SKM-1 (cell line): Measurements from ENCODE around the gene PBLD.
"Not testable (repeated sequence)": the region's sequence is repeated elsewhere in the genome, so short reads cannot be mapped to it uniquely, and the experiment has no call there.

Source experiments
- DNase-seq: peaks from one replicate; lab custom pipeline; 2025; ENCODE audit not compliant: unreplicated experiment; lab: John Stamatoyannopoulos, UW

Gene PBLD

GRCh38 chr10:68284062-68285001 lies 48.4 kb downstream of the PBLD start:
- DNase-seq, result no peak

DNA sequence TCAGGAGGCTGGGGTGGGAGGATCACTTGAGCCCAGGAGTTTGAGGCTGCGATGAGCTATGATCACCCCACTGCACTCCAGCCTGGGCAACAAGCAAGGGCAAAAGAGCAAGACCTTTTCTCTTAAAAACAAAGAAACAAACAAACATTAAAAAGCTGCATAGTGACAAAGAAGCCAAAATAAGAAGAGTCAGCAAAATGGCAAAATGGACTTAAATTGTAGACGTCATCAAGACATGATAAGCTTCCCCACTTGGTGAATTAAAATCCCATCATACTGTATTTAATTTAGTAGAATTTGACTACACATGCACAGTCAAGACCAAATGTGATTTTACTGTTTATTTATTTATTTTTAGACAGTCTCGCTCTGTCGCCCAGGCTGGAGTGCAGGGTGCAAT lies 52.0 kb downstream of the PBLD start:
- DNase-seq, result no peak

DNA sequence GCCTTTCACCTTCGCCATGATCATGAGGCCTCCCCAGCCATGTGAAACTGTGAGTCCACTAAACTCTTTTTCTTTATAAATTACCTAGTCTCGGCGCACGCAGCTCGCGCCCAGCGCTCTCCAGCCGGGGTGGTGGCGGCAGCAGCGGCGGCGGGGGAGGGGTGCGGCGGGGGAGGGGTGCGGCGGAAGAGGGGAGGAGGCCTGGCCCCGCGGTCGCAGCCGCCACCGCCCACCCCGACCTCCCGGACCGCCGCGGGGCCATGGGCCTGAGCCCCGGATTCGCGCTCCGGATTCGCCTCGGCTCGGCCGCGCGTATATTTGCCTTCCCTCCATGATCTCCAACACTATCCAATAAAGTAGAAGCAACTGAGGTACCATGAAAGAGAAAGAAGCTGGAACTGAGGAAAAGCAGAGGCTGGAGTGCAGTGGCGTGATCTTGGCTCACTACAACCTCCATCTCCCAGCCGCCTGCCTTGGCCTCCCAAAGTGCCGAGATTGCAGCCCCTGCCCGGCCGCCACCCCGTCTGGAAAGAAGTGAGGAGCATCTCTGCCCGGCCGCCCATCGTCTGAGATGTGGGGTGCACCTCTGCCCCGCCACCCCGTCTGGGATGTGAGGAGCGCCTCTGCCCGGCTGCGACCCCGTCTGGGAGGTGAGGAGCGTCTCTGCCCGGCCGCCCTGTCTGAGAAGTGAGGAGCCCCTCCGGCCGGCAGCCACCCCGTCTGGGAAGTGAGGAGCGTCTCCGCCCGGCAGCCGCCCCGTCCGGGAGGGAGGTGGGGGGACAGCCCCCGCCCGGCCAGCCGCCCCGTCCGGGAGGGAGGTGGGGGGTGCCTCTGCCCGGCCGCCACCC lies 53.6 kb downstream of the PBLD start:
- DNase-seq, result not testable (repeated sequence)

DNA sequence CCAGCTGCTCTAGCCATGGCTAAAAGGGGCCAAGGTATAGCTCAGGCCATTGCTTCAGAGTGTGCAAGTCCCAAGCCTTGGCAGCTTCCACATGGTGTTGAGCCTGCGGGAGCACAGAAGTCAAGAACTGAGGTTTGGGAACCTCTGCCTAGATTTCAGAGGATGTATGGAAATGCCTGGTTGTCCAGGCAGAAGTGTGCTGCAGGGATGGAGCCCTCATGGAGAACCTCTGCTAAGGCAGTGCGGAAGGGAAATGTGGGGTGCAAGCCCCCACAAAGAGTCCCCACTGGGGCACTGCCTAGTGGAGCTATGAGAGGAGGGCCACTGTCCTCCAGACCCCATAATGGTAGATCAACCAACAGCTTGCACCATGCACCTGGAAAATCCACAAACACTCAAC lies 54.9 kb downstream of the PBLD start:
- not testable (repeated sequence) for DNase-seq

GRCh38 chr10:68276224-68276623 lies 56.5 kb downstream of the PBLD start:
- no peak for DNase-seq

DNA sequence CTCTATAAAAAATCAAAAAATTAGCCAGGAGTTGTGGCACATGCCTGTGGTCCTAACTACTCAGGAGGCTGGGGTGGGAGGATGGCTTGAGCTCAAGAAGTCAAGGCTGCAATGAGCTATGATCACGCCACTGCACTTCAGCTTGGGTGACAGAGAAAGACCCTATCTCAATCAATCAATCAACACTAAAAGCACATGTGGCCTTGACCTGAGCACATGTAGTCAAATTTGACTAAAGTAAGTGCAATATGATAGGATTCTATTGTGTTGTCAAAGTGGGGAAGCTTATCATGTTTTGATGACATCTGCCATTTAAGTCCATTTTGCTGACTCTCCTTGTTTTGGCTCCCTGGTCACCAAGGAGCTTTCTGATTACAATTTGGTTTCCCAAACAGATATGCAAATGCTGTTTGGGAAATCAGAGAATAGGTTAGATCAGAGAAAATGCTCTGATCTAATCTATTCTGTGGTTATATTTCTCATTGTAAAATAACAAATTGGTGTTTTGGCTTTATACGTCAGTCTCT lies 57.1 kb downstream of the PBLD start:
- DNase-seq, result no peak

GRCh38 chr10:68272833-68273232 lies 59.9 kb downstream of the PBLD start:
- no peak for DNase-seq

DNA sequence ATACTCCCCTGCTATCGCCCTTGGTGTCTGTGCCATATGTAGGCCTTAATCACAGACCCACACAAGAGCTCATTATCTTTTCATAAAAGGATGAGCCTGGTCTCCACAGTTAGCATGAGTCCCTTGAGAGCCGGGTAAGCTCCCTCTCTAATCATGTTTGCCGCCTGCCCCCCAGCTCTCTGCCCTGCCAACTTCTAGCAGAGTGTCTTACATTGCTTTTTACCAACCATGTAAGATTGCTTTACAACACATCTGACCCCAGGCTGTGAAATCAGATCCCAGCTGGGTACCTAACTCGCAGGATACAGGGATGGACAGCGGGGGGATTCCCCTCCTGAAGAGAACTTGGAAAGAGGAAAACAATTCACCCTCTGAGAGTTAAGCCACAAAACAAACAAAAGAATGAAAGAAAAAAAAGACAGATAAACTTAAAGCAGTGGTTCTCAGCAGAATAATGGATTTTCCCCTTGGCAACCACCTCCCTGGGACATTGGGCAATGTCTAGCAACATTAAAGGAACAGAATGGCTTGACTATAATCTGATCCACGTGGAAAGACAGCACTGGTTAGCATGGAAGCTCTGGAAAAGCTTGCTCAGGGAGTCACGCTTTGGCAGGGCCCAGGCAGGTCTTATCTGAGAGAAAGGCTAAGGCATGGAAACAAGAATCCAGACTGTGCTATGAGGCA lies 61.4 kb downstream of the PBLD start:
- no peak for DNase-seq

GRCh38 chr10:68269562-68270290 lies 63.0 kb downstream of the PBLD start:
- DNase-seq, result no peak

- no peak for DNase-seq
Measured at GRCh38 chr10:68261132-68261856, 71.4 kb downstream of the PBLD start.

DNA sequence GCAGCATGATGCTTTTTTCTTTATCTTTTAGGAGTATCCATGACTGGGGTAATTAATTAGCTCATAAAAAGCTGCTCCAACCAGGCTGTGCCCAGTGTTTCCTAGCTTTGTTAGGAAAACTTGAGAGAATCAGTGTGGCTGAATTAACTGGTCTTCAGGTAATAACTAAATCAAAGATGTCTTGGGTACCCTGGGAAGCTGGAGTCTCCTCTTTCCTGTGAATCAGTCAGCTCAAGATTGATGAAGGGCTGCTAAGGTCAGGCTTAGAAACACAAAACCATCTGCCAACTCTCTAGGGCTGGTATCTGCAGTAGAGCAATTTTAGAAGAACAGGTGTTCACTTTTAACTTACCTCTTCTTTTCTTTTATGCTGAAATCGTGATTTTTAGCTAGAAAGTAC lies 79.4 kb downstream of the PBLD start:
- DNase-seq, result no peak

DNA sequence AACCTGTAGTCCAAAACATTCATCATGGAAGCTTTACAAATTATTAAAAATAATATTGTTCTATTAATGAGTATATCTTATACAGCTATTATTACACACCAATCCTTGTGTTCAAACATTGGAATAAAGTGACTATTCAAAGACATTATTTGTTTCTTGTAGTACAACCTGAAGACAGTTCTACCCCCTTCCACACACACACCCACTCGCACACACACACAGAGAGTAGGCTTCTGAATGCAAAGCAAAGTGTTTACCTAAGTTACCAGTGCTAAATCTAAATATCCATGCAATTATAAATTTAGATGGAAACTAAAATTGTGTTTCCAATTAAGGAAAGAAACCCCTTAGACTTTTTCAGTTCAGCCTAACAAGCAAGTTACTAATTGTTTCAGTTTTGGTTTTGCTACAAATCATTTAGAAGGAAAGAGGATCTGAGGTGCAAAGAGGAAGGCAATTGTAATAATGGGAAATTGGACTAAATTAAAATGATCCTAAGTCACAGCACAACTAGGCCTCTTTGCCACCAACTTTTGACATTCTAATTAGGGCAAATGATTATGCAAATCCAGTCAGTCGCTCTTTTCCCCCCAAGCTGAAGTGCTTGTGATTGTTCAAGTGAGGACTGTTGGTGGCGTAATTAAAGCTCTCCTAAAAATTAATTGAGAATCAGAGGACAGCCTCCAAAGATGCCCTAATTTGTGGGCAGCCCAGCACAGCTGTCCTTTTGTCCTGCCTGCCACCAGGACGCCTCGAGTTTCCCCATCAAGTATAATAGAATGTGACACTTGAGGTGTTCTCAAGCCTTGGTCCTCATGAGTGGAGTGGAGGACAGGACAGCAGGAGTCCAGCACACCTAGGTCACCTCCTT lies 80.9 kb downstream of the PBLD start:
- no peak for DNase-seq

- no peak for DNase-seq
Measured at GRCh38 chr10:68251151-68251550, 81.6 kb downstream of the PBLD start.

DNA sequence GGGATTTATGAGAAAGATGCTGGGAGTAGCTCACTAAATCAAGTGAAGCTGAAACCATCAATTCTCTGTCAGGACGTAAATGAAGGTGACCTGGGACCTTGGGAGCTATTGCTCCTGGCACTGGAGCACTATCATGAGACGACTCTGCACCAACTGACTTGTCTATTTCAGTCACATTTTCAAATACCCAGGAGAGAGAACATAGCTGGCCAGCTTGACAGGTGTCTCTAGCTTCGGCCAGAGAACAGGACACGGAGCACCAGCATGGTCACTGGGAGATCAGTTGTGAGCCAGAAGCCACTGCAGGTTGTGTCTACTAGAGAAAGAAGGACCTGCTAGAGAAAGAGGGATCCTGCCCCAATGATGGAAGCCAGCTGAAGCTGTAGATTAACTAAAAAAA lies 83.4 kb downstream of the PBLD start:
- no peak for DNase-seq

DNA sequence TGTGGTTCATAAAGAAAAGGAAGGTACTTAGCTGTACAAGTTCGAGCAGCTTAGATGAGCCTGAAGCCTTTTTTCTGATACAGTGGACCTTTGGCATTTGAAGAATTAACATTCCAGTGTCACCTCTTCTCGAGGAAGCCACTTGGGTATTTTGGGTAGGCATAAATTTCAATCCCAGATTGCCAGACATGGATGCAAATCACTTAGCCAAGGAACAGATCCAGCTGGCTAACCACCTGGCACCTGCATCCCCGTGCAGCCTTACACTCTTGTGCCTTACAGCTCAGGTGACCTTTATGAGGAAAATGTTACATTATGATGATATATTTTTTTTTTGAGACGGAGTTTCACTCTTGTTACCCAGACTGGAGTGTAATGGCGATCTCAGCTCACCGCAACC lies 84.8 kb downstream of the PBLD start:
- no peak for DNase-seq

DNA sequence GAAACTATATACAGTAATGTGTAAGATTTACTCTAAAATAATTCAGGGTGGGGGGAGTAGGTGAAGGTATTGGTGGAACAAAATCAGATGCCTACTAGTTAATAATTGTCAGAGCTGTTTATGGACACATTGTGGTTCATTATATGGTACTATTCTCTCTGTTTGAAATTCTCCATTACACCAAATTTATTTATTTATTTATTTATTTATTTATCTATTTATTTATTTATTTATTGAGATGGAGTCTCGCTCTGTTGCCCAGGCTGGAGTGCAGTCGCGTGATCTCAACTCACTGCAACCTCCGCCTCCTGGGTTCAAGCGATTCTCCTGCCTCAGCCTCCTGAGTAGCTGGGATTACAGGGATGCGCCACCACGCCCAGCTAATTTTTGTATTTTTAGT lies 86.3 kb downstream of the PBLD start:
- not testable (repeated sequence) for DNase-seq

DNA sequence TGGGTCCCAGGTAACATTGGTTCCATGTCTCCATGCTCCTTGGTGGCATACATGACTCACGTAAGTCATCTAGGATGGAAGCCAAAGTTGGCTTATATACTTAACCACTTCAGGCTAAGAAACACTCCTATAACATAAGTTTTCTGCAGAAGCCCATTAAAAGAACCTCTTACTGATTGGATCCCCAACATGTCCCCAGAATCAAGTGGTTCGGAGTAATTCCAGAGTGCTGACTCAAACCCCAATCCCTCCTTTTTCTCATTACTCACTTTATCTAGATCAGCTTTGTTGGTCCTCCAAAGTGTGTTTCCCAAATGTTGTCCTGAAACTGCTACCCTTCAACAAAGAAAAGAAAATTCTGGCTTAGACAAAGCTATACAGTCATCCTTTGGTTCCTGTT lies 90.7 kb downstream of the PBLD start:
- no peak for DNase-seq

- DNase-seq, result no peak
Measured at GRCh38 chr10:68239596-68240150, 93.1 kb downstream of the PBLD start.

DNA sequence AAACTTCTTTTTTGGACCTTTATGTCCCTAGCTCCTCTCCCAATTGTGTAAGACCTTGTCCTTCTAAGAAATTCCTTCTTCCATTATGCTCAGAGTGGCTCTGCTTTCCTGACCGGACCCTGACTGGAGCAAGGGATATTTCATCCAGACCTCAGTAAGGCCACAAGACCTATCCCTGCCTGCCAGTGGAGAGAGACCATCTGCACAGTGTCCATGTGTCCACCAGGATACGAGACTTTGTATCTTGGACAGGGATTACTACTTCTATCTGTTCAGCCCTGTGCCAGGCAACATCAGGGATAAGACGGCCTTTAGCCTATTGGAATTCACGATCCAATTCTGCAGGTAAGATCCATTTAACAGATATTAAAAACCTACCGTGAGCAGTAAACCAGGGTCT lies 93.7 kb downstream of the PBLD start:
- DNase-seq, result no peak
